H9 (cell line): Measurements from ENCODE around the gene BEGAIN. TPM values are rescaled to one million over a fixed set of nuclear protein-coding genes. Genes with fewer than 3 reads are reported as not detected.

Source experiments
- DNase-seq: peaks from one replicate; pipeline ENCODE4 v3.0.0-alpha.2; 2017
- H2AFZ ChIP-seq: one replicate; pipeline ENCODE4 v1.6.1; 2013; ENCODE audit warnings: mild to moderate bottlenecking, low read length, control low read depth, moderate library complexity
- H2AK5ac ChIP-seq: 2 replicates; pipeline ENCODE4 v1.6.1; 2013; ENCODE audit warnings: low read length, control low read depth, mixed read lengths; ENCODE audit not compliant: insufficient read length
- H2BK120ac ChIP-seq: one replicate; pipeline ENCODE4 v1.6.1; 2013; ENCODE audit warnings: low read depth, mild to moderate bottlenecking, low read length, control low read depth, inconsistent platforms; ENCODE audit not compliant: poor library complexity, severe bottlenecking
- H2BK12ac ChIP-seq: 2 replicates; pipeline ENCODE4 v1.6.1; 2013; ENCODE audit warnings: low read length, control low read depth, mixed read lengths, low read depth; ENCODE audit not compliant: insufficient read length
- H2BK15ac ChIP-seq: 2 replicates; pipeline ENCODE4 v1.6.1; 2013; ENCODE audit warnings: low read depth, low read length, control low read depth
- H2BK20ac ChIP-seq: one replicate; pipeline ENCODE4 v1.6.1; 2013; ENCODE audit warnings: low read depth, mild to moderate bottlenecking, low read length, control low read depth, inconsistent platforms; ENCODE audit not compliant: poor library complexity, severe bottlenecking
- H2BK5ac ChIP-seq: 2 replicates; pipeline ENCODE4 v1.6.1; 2013; ENCODE audit warnings: low read length, control low read depth, mixed read lengths; ENCODE audit not compliant: insufficient read length
- H3K14ac ChIP-seq: 2 replicates; pipeline ENCODE4 v1.6.1; 2013; ENCODE audit warnings: low read length, control low read depth; ENCODE audit not compliant: insufficient read depth
- H3K18ac ChIP-seq: 2 replicates; pipeline ENCODE4 v1.6.1; 2013; ENCODE audit warnings: low read depth, mild to moderate bottlenecking, mixed read lengths, low read length, control low read depth; ENCODE audit not compliant: insufficient read length
- H3K23ac ChIP-seq: 2 replicates; pipeline ENCODE4 v1.6.1; 2013; ENCODE audit warnings: low read length, control low read depth, mixed read lengths, low read depth; ENCODE audit not compliant: insufficient read length
- H3K23me2 ChIP-seq: 2 replicates; pipeline ENCODE4 v1.6.1; 2013; ENCODE audit warnings: low read depth, mild to moderate bottlenecking, mixed read lengths, low read length, control low read depth; ENCODE audit not compliant: insufficient read length, poor library complexity, severe bottlenecking
- H3K27ac ChIP-seq: 2 replicates; pipeline ENCODE4 v1.5.1; 2013; ENCODE audit warnings: low read length, control low read depth, mixed read lengths, low read depth; ENCODE audit not compliant: insufficient read length
- H3K27me3 ChIP-seq: 2 replicates; pipeline ENCODE4 v1.6.1; 2013; ENCODE audit warnings: low read length, control low read depth, inconsistent platforms; ENCODE audit not compliant: insufficient read depth
- H3K4ac ChIP-seq: 2 replicates; pipeline ENCODE4 v1.6.1; 2013; ENCODE audit warnings: low read depth, mild to moderate bottlenecking, control low read depth, inconsistent platforms, low read length, moderate library complexity
- H3K4me1 ChIP-seq: 2 replicates; pipeline ENCODE4 v1.6.1; 2013; ENCODE audit warnings: low read length, control low read depth, inconsistent platforms; ENCODE audit not compliant: insufficient read depth
- H3K4me2 ChIP-seq: 2 replicates; pipeline ENCODE4 v1.6.1; 2013; ENCODE audit warnings: low read length, control low read depth, mixed read lengths; ENCODE audit not compliant: insufficient read length, insufficient read depth
- H3K56ac ChIP-seq: 2 replicates; pipeline ENCODE4 v1.6.1; 2013; ENCODE audit warnings: low read depth, mild to moderate bottlenecking, mixed read lengths, low read length, control low read depth; ENCODE audit not compliant: insufficient read length
- H3K79me1 ChIP-seq: 2 replicates; pipeline ENCODE4 v1.6.1; 2013; ENCODE audit warnings: low read depth, mild to moderate bottlenecking, moderate library complexity, low read length, control low read depth, inconsistent platforms; ENCODE audit not compliant: insufficient read depth, poor library complexity, severe bottlenecking
- H3K79me2 ChIP-seq: 2 replicates; pipeline ENCODE4 v1.6.1; 2013; ENCODE audit warnings: low read length, control low read depth, inconsistent platforms; ENCODE audit not compliant: insufficient read depth
- H3K9ac ChIP-seq: 2 replicates; pipeline ENCODE4 v1.6.1; 2013; ENCODE audit warnings: low read length, control low read depth, mixed read lengths; ENCODE audit not compliant: insufficient read length; ENCODE audit errors: extremely low read depth
- H3K9me3 ChIP-seq: one replicate; pipeline ENCODE4 v1.6.1; 2013; ENCODE audit warnings: low read depth, low read length, inconsistent platforms; ENCODE audit not compliant: control insufficient read depth
- H3T11ph ChIP-seq: one replicate; pipeline ENCODE4 v1.6.1; 2013; ENCODE audit warnings: mild to moderate bottlenecking, low read length, control low read depth, inconsistent platforms
- H4K20me1 ChIP-seq: one replicate; pipeline ENCODE4 v1.6.1; 2013; ENCODE audit not compliant: control insufficient read depth, insufficient read length, insufficient read depth
- H4K5ac ChIP-seq: 2 replicates; pipeline ENCODE4 v1.6.1; 2013; ENCODE audit warnings: low read depth, mild to moderate bottlenecking, mixed read lengths, low read length, control low read depth; ENCODE audit not compliant: insufficient read length
- H4K8ac ChIP-seq: replicated peaks from 2 replicates; pipeline ENCODE4 v1.6.1; 2013; ENCODE audit warnings: low read length, control low read depth, mixed read lengths, low read depth; ENCODE audit not compliant: insufficient read length
- H4K91ac ChIP-seq: 2 replicates; pipeline ENCODE4 v1.6.1; 2013; ENCODE audit warnings: low read depth, mild to moderate bottlenecking, moderate library complexity, mixed read lengths, low read length, control low read depth; ENCODE audit not compliant: insufficient read length
- H3K27ac Mint-ChIP-seq, 3 experiments: 2 replicates in 2 of 3; 3 replicates in 1 of 3; pipeline ENCODE4 v1.8.0; 2020 to 2021; ENCODE audit warnings: mixed read lengths in 3 of 3, mild to moderate bottlenecking in 1 of 3, moderate library complexity in 1 of 3
- H3K27me3 Mint-ChIP-seq: 2 replicates; pipeline ENCODE4 v1.8.0; 2021; ENCODE audit warnings: low read depth, mild to moderate bottlenecking, moderate library complexity, mixed read lengths
- H3K36me3 Mint-ChIP-seq, 3 experiments: 2 replicates in 2 of 3; 3 replicates in 1 of 3; pipeline ENCODE4 v1.8.0; 2020 to 2021; ENCODE audit warnings: low read depth in 3 of 3, mixed read lengths in 3 of 3; ENCODE audit not compliant: insufficient read depth in 1 of 3
- H3K4me1 Mint-ChIP-seq, 2 experiments: 2 replicates each; pipeline ENCODE4 v1.8.0; 2020; ENCODE audit warnings: mixed read lengths in 2 of 2
- H3K4me3 Mint-ChIP-seq, 2 experiments: 2 replicates in 1 of 2; 3 replicates in 1 of 2; pipeline ENCODE4 v1.8.0; 2020 to 2021; ENCODE audit warnings: mild to moderate bottlenecking in 2 of 2, mixed read lengths in 2 of 2, moderate library complexity in 1 of 2
- H3K9me3 Mint-ChIP-seq, 2 experiments: 2 replicates in 1 of 2; 3 replicates in 1 of 2; pipeline ENCODE4 v1.8.0; 2020; ENCODE audit warnings: mild to moderate bottlenecking in 2 of 2, mixed read lengths in 2 of 2, moderate library complexity in 1 of 2
- WGBS: extraction: QIAGEN DNeasy Blood & Tissue Kit; methylation state at CpG from one replicate; pipeline ENCODE4 v1.1.7; 2013; ENCODE audit warnings: missing lambda C conversion rate, low lambda C conversion rate, mixed read lengths; ENCODE audit not compliant: insufficient read length; ENCODE audit errors: extremely low coverage; 5-methylcytosine and 5-hydroxymethylcytosine counted together
- total RNA-seq: library from RNA; stranded (reverse); gene quantifications from 2 replicates; pipeline ENCODE4 v1.2.1, GENCODE V29; 2021
- TF ChIP-seq, protein P1 (sequence below): fragments of 200-600 bp; sonication (generic); conservative IDR thresholded peaks from 3 replicates; pipeline ENCODE4 v1.8.0; 2021; ENCODE audit warnings: antibody characterized with exemption, mild to moderate bottlenecking

Gene BEGAIN
- total RNA-seq, 1 experiment from 2014 or later: 2.6 TPM

DNA sequence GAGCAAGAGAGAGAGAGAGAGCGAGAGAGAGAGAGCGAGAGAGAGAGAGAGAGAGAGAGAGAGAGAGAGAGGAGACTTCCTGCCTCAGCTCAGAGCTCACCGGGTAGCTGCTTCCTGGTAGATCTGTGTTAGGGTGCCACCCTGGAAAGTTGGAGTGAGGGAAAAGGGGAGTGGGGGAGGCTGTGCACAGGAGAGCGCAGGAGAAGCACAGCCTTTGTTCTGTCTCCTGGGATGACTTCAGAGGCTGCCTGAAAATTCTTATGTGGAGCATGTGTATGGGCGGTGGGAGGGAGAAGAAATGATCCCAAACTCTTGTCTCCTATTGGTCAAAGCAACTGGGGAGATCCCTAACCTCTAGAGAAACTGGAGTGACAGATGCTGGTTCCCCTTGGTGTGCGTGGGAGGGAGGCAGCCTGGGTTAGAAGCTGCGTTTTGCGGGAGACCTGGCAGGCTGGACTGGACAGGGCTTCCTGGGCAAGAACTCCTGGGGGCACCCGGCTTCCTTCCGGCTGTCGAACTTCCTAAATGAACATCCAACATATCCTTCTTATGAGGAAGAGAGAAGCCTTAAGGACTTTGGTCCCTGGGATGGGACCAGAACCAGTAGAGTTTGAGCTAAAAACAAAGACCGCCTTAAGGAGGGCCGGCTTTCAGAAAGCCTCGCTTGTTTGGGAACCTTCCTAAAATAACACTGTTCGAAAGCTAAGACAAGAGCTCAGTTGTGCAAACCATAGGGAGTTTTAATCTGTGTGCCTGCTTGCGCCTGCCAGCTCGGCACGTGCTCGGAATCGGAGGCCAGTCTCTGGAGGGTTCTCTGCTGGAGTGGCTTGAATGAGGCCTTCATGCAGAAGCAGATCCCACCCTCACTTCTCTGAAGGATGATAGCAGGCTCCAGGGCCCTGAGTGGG is 30.4 kb upstream of the BEGAIN start:
- H3K27ac ChIP-seq: no peak overlapping the region
- no peak overlapping the region for H3K4me3 Mint-ChIP-seq

More for the DNA sequence above, 30.4 kb upstream of the BEGAIN start:
- TF ChIP-seq, protein P1, sequence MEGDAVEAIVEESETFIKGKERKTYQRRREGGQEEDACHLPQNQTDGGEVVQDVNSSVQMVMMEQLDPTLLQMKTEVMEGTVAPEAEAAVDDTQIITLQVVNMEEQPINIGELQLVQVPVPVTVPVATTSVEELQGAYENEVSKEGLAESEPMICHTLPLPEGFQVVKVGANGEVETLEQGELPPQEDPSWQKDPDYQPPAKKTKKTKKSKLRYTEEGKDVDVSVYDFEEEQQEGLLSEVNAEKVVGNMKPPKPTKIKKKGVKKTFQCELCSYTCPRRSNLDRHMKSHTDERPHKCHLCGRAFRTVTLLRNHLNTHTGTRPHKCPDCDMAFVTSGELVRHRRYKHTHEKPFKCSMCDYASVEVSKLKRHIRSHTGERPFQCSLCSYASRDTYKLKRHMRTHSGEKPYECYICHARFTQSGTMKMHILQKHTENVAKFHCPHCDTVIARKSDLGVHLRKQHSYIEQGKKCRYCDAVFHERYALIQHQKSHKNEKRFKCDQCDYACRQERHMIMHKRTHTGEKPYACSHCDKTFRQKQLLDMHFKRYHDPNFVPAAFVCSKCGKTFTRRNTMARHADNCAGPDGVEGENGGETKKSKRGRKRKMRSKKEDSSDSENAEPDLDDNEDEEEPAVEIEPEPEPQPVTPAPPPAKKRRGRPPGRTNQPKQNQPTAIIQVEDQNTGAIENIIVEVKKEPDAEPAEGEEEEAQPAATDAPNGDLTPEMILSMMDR: no peak
- H3K9ac ChIP-seq: no peak overlapping the region
- no peak overlapping the region for H2BK15ac ChIP-seq
- H3K23ac ChIP-seq: no peak overlapping the region
- no peak overlapping the region for H2AK5ac ChIP-seq
- H3K56ac ChIP-seq: no peak overlapping the region
- H2AFZ ChIP-seq: no peak overlapping the region
- H2BK12ac ChIP-seq: no peak overlapping the region
- no peaks in the 10 kb centered on the region for H3K36me3 Mint-ChIP-seq
- H3K79me1 ChIP-seq: no peaks in the 10 kb centered on the region
- no peak overlapping the region for H2BK5ac ChIP-seq
- H3K27me3 Mint-ChIP-seq: peaks cover 37% of the 10 kb centered on the region
- no peak overlapping the region for H4K8ac ChIP-seq
- no peak for DNase-seq
- no peak overlapping the region for H3T11ph ChIP-seq
- no peak overlapping the region for H3K27ac Mint-ChIP-seq
- no peak overlapping the region for H2BK120ac ChIP-seq
- no peaks in the 10 kb centered on the region for H3K9me3 ChIP-seq
- H4K20me1 ChIP-seq: no peaks in the 10 kb centered on the region
- no peaks in the 10 kb centered on the region for H3K79me2 ChIP-seq
- H4K91ac ChIP-seq: no peak overlapping the region
- no peak overlapping the region for H3K18ac ChIP-seq
- no peaks in the 10 kb centered on the region for H3K23me2 ChIP-seq
- H4K5ac ChIP-seq: no peak overlapping the region
- no peaks in the 10 kb centered on the region; a peak in 2 of 5 replicates for H3K9me3 Mint-ChIP-seq
- H3K27me3 ChIP-seq: no peaks in the 10 kb centered on the region
- no peak overlapping the region for H3K4ac ChIP-seq
- no CpG with 5 or more reads among the region's 20 CpGs for WGBS
- peaks cover 11 to 15% of the 10 kb centered on the region in 2 experiments for H3K4me1 Mint-ChIP-seq
- H2BK20ac ChIP-seq: no peak overlapping the region
- no peak overlapping the region for H3K4me2 ChIP-seq
- H3K4me1 ChIP-seq: peaks cover 2% of the 10 kb centered on the region; the same call in 1 of the 2 replicates
- H3K14ac ChIP-seq: no peak overlapping the region
